Gastrocnemius medialis (tissue), 4 donors: Measurements from ENCODE around the gene UTP20. TPM values are rescaled to one million over a fixed set of nuclear protein-coding genes. Genes with fewer than 3 reads are reported as not detected.

Source experiments
- ATAC-seq, 2 donors: fragments of 150-250 bp; one replicate each; pipeline ENCODE4 v1.9.1; 2016
- DNase-seq, 2 donors: peaks; one replicate each; pipeline ENCODE4 v3.0.0-alpha.2; 2019
- H3K27ac ChIP-seq, 4 donors: fragments of 200-600 bp; sonication (generic); 1 replicate in 1 of 4; 2 replicates in 3 of 4; pipeline ENCODE4 v1.5.1; 2016 to 2018; ENCODE audit warnings: mild to moderate bottlenecking in 2 of 4, moderate library complexity in 1 of 4
- H3K27me3 ChIP-seq, 3 donors: fragments of 200-600 bp; sonication (generic) in 2 of 3; 1 replicate in 1 of 3; 2 replicates in 2 of 3; pipeline versions ENCODE4 v1.5.1 to v1.6.0; 2016 to 2019; ENCODE audit warnings: mild to moderate bottlenecking in 1 of 3, moderate library complexity in 1 of 3
- H3K36me3 ChIP-seq, 2 donors: fragments of 200-600 bp; sonication (generic) in 1 of 2; one replicate each; pipeline ENCODE4 v1.5.1; 2017 to 2018
- H3K4me1 ChIP-seq, 2 donors: fragments of 200-600 bp; sonication (generic) in 1 of 2; one replicate each; pipeline ENCODE4 v1.5.1; 2016 to 2017; ENCODE audit warnings: mild to moderate bottlenecking in 2 of 2
- H3K4me3 ChIP-seq, 4 donors: fragments of 200-600 bp; sonication (generic) in 3 of 4; 1 replicate in 1 of 4; 2 replicates in 3 of 4; pipeline ENCODE4 v1.5.1; 2016 to 2019; ENCODE audit warnings: mild to moderate bottlenecking in 2 of 4
- H3K9me3 ChIP-seq, 3 donors: fragments of 200-600 bp; sonication (generic) in 2 of 3; 1 replicate in 1 of 3; 2 replicates in 2 of 3; pipeline ENCODE4 v1.5.1; 2016 to 2019
- POLR2A ChIP-seq, 2 donors: fragments of 450-650 bp; IDR thresholded peaks; one replicate each; pipeline ENCODE4 v1.6.1; 2017; ENCODE audit warnings: antibody characterized with exemption in 2 of 2, mild to moderate bottlenecking in 2 of 2, moderate library complexity in 2 of 2
- in situ Hi-C, 4 donors: fragments of 200-750 bp; cut with MboI; loops; one replicate each; pipeline versions ENCODE4 v1.15.0 to v1.8.0; 2017; ENCODE audit warnings: low sequenced_read_pairs in 4 of 4
- intact Hi-C: fragments of 100-400 bp; cut with DNase I; formaldehyde crosslinking; loops from one replicate; pipeline ENCODE4 v1.15.1; 2023; ENCODE audit warnings: low total_unique reads
- total RNA-seq, 4 donors: library from RNA; depleted of rRNA; stranded (reverse); fragments of >200 nt; gene quantifications; one replicate each; pipeline versions ENCODE4 v1.1.0 to v1.2.3, GENCODE V29; 2016
- TF ChIP-seq, protein P1 (sequence below), 5 experiments: fragments of 450-650 bp in 3 of 5; fragments of 200-600 bp in 2 of 5; sonication (generic) in 2 of 5; IDR thresholded peaks in 4 of 5; conservative IDR thresholded peaks in 1 of 5; 1 replicate in 4 of 5; 2 replicates in 1 of 5; pipeline ENCODE4 v1.5.1; 2016 to 2019; ENCODE audit warnings: antibody characterized with exemption in 5 of 5, mild to moderate bottlenecking in 3 of 5, moderate library complexity in 3 of 5

Gene UTP20
- total RNA-seq, 4 donors from 2014 or later, result 5.9 to 15.5 (median 10.3) TPM

DNA sequence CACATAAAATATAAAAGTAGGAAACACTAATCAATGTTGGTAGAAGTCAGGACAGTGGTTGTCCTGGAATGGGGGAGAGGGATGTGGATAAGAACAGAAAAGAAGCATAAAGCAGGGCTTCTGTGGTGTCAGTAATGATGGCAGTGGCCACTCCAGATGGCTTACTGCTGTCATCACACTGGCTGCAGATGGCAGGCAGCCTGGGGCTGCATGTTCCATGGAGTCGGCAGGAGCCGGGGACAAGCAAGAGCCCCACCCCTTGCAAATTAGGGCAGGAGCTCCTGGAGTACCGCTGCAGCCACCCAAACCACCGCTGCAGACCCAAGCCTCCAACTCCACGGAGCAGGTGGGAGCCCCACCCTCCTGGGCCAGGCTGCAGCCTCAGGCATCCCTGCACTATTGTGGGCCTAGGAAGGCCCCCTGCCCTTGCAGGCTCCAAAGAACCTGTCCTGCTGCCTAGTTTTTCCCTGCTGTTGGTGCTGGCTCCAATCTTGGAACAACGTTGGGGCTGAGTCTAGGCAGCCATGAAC lies 41.0 kb upstream of the UTP20 start:
- Histone ChIP-seq H3K9me3 (no peaks in the 10 kb centered on the region), H3K4me1 (no peaks in the 10 kb centered on the region), H3K36me3 (no peaks in the 10 kb centered on the region), H3K4me3 (no peak overlapping the region), H3K27ac (no peak overlapping the region), H3K27me3 (no peaks in the 10 kb centered on the region)
- intact Hi-C loops, result no loop called here
- no peak for TF ChIP-seq POLR2A (IDR thresholded peaks at IDR 0.05)
- TF ChIP-seq, protein P1, sequence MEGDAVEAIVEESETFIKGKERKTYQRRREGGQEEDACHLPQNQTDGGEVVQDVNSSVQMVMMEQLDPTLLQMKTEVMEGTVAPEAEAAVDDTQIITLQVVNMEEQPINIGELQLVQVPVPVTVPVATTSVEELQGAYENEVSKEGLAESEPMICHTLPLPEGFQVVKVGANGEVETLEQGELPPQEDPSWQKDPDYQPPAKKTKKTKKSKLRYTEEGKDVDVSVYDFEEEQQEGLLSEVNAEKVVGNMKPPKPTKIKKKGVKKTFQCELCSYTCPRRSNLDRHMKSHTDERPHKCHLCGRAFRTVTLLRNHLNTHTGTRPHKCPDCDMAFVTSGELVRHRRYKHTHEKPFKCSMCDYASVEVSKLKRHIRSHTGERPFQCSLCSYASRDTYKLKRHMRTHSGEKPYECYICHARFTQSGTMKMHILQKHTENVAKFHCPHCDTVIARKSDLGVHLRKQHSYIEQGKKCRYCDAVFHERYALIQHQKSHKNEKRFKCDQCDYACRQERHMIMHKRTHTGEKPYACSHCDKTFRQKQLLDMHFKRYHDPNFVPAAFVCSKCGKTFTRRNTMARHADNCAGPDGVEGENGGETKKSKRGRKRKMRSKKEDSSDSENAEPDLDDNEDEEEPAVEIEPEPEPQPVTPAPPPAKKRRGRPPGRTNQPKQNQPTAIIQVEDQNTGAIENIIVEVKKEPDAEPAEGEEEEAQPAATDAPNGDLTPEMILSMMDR (IDR thresholded peaks at IDR 0.05 in 4 of 5, conservative IDR thresholded peaks at IDR 0.05 in 1 of 5), result no peak
- in situ Hi-C loops, result no loop called here
- DNase-seq, result no peak
- no peak for ATAC-seq

DNA sequence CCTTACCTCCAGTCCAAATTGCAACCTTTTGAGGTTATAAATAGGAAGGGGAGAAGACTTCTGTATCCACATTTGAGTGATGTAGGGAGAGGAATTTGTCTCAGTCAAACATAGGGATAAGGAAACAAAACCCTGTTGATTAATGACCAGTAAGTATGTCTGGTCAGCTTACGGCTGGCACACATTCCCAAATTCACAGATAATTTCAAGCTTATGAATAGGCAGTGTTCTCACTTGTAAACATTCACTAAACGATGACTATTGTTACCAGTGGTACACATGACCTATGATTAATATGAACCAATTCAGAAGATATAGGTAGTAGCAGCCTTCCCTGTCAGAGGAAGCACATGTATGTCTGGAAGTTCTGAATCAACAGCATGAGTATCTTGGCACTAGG lies 36.8 kb upstream of the UTP20 start:
- H3K27me3 ChIP-seq, result no peaks in the 10 kb centered on the region
- ATAC-seq (no peak), DNase-seq (no peak)
- TF ChIP-seq, protein P1 (IDR thresholded peaks at IDR 0.05 in 4 of 5, conservative IDR thresholded peaks at IDR 0.05 in 1 of 5), result no peak
- H3K27ac ChIP-seq, result no peak overlapping the region
- in situ Hi-C loops (no loop called here), intact Hi-C loops (no loop called here)
- H3K36me3 ChIP-seq, result no peaks in the 10 kb centered on the region
- H3K9me3 ChIP-seq, result no peaks in the 10 kb centered on the region
- no peak overlapping the region for H3K4me3 ChIP-seq
- no peaks in the 10 kb centered on the region for H3K4me1 ChIP-seq

DNA sequence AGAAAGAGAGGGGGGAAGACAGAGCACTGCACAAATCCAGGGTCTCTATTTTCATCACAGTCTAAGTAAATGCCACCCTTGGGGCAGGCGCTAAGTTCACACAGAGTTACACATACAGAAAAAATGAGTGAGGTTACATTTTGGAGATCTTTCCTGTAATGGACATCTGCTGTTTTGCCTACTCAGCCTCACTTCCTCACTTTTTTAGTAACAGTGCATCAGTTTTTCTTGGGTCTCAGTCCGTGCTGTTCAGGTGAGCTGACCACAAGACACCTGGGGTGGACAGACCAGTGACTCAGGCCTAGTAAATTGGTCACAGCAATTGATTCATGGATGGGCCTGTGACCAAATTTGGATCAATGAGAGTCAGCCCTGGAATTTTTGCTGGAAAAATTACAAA lies 36.3 kb upstream of the UTP20 start:
- no peaks in the 10 kb centered on the region for H3K27me3 ChIP-seq
- TF ChIP-seq, protein P1 (IDR thresholded peaks at IDR 0.05 in 4 of 5, conservative IDR thresholded peaks at IDR 0.05 in 1 of 5), result no peak
- no peak for TF ChIP-seq POLR2A (IDR thresholded peaks at IDR 0.05)
- no peaks in the 10 kb centered on the region for H3K4me1 ChIP-seq
- no peaks in the 10 kb centered on the region for H3K36me3 ChIP-seq
- no peak overlapping the region for H3K27ac ChIP-seq
- in situ Hi-C loops, result no loop called here
- ATAC-seq (no peak), DNase-seq (no peak)
- H3K4me3 ChIP-seq, result no peak overlapping the region
- H3K9me3 ChIP-seq, result no peaks in the 10 kb centered on the region
- intact Hi-C loops, result no loop called here

DNA sequence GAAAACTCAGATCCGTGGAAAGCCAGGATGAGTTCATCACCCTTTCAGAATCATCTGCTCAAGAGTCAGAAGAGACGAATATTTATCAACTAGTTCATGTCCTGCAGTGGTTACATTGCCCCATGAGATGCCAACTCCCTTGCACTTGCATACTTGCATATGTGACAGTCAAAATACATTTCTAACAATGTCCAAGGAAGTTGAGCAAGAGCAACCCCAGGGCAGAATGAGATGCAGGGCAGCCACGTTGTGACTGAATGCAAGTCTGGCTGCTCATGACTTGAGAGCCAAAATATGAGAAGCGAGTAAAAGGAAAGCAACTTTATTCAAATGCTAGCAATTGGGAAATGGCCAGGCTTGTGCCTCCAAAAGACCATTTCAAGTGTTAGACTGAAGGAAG lies 23.6 kb upstream of the UTP20 start:
- intact Hi-C loops, result no loop called here
- DNase-seq, result no peak
- Histone ChIP-seq H3K27ac (no peak overlapping the region), H3K36me3 (no peaks in the 10 kb centered on the region), H3K4me1 (no peaks in the 10 kb centered on the region), H3K4me3 (no peak overlapping the region), H3K27me3 (no peaks in the 10 kb centered on the region), H3K9me3 (no peaks in the 10 kb centered on the region)
- in situ Hi-C loops, result no loop called here
- TF ChIP-seq, protein P1 (IDR thresholded peaks at IDR 0.05 in 4 of 5, conservative IDR thresholded peaks at IDR 0.05 in 1 of 5), result no peak
- no peak for TF ChIP-seq POLR2A (IDR thresholded peaks at IDR 0.05)
- no peak for ATAC-seq

DNA sequence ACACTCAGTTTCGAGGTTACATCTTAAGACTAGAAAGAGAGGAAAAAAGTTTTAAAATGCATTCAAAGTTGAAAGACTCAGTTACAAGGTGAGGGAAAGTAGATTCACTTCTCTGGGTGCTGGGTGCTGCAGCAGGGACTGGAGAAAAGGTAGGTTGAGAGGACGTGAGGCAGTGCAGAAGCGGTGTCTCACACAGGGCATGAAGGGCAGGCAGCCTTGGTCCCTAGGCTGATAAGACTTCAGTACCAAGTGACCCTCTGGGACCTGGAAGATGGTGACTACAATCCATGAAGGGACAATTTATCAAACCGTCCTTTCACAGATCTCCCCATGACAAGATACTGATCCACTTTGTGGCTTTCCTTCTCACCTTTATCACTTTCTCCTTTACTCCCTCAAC lies 22.5 kb upstream of the UTP20 start:
- DNase-seq (no peak), ATAC-seq (no peak)
- no peak overlapping the region for H3K27ac ChIP-seq
- no peaks in the 10 kb centered on the region for H3K36me3 ChIP-seq
- H3K27me3 ChIP-seq, result no peaks in the 10 kb centered on the region
- no peaks in the 10 kb centered on the region for H3K4me1 ChIP-seq
- intact Hi-C loops, result no loop called here
- TF ChIP-seq, protein P1 (IDR thresholded peaks at IDR 0.05 in 4 of 5, conservative IDR thresholded peaks at IDR 0.05 in 1 of 5), result no peak
- no peak for TF ChIP-seq POLR2A (IDR thresholded peaks at IDR 0.05)
- H3K4me3 ChIP-seq, result no peak overlapping the region
- in situ Hi-C loops, result no loop called here
- no peaks in the 10 kb centered on the region for H3K9me3 ChIP-seq
